Uterus (tissue), 2 donors: Measurements from ENCODE around the gene ABCA2.

Experiments
- CTCF ChIP-seq, 4 experiments: fragments of 200-600 bp in 2 of 4; fragments of 450-650 bp in 2 of 4; sonication (generic) in 2 of 4; IDR thresholded peaks; one replicate each; pipeline ENCODE4 v1.5.1; 2016 to 2019; ENCODE audit warnings: antibody characterized with exemption in 4 of 4, mild to moderate bottlenecking in 2 of 4, moderate library complexity in 1 of 4
- POLR2A ChIP-seq, 2 donors: fragments of 450-650 bp; IDR thresholded peaks; one replicate each; pipeline ENCODE4 v1.6.1; 2016; ENCODE audit warnings: antibody characterized with exemption in 2 of 2, mild to moderate bottlenecking in 1 of 2, moderate library complexity in 1 of 2

- TF ChIP-seq CTCF (IDR thresholded peaks at IDR 0.05) (no peak), POLR2A (IDR thresholded peaks at IDR 0.05) (no peak)
Measured at GRCh38 chr9:136962701-136963248, 65.3 kb downstream of the ABCA2 start.
